ENCODE data around the gene UNC45A.

UNC45A gene

DNA sequence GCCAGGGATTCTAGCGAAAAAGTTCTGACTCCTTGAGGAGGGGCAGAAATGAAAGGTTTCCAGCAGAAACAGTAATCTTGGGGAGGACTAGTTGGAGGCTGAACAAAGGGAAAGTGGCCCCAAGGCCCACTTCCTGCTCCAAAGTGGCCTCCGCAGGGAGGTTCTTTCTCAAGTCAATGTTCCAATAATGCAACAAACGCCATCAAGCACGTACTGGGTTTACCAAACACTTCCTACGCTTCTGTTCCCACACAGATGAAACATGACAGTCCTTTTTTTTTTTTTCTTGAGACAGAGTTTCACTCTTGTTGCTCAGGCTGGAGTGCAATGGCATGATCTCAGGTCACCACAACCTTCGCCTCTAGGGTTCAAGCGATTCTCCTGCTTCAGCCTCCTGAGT, 10.0 kb downstream of the UNC45A start:
- DNase-seq: no peak

DNA sequence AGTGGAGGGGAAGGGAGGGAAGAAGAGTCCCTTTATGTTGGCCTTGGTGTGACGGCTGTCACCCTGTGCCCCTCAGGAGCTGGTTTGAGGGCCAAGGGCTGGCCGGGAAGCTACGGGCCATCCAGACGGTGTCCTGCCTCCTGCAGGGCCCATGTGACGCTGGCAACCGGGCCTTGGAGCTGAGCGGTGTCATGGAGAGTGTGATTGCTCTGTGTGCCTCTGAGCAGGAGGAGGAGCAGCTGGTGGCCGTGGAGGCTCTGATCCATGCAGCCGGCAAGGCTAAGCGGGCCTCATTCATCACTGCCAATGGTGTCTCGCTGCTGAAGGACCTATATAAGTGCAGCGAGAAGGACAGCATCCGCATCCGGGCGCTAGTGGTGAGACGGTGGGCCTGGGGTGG, 11.5 kb downstream of the UNC45A start:
- DNase-seq: no peak

DNA sequence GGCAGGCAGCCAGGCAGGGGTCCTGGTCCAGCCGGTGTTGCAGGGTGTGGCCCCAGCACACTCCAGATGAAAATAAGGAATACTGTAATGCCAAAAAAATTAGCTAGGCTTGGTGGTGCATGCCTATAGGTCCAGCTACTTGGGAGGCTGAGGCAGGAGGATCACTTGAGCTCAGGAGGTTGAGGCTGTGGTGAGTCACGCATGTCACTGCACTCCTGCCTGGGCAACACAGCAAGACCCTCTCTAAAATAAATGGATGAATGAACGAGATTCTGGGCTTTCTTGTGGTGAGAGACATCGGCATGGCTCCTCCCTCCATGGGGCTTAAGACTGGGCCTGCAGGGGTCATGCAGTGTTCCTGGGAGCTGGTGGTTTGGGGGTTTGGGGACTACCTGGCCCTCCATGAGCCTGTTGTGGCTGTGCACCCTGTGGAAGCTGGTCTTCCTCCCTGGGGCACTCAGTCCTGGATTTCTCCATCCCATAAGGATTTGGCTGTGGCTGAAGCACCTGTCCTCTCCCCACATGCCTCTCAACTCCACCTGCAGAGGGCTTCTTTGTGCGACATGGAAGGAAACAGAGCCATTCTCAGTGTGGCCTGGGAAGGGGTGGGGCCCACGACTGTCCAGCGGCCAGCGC, 12.0 kb downstream of the UNC45A start:
- no peak for DNase-seq

DNA sequence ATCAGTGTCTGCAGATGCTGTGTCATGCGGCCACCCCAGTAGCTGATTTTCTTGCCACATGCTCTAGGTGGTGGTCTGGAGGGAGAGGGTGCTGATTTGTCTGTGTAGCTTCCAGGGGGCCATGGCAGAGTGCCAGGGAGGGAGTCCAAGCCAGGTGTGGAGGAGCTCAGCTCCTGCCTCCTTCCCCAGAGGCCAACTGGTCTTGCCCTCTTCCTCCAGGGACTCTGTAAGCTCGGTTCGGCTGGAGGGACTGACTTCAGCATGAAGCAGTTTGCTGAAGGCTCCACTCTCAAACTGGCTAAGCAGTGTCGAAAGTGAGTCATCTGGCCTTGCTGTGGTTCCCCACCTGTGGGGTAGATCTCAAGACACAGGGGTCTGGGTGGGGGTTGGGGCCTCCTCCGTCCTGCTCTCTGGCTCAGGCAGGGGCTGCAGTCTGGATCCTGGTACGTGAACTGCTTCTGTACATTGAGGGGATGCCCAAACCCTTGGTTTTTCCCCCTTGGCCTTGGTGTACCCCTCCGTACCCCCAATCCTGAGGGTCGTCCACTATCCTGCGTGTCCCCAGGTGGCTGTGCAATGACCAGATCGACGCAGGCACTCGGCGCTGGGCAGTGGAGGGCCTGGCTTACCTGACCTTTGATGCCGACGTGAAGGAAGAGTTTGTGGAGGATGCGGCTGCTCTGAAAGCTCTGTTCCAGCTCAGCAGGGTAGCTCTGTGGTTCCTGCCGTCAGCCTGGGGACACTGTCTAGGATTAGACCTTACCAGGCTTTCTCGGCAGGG, 12.7 kb downstream of the UNC45A start:
- DNase-seq: no peak

GRCh38 chr15:90948506-90948905, 13.4 kb downstream of the UNC45A start:
- no peak for DNase-seq

GRCh38 chr15:90949979-90950675, 15.0 kb downstream of the UNC45A start:
- no peak for DNase-seq

- no peak for DNase-seq
Measured at GRCh38 chr15:90950676-90951075, 15.6 kb downstream of the UNC45A start.

GRCh38 chr15:90952901-90953677, 18.0 kb downstream of the UNC45A start:
- no peak for DNase-seq

- DNase-seq: no peak
Measured at GRCh38 chr15:90953947-90954711, 19.0 kb downstream of the UNC45A start.

GRCh38 chr15:90954712-90955623, 19.9 kb downstream of the UNC45A start, which contains the start of gene RCCD1:
Gene RCCD1 (plus strand): TSS chr15:90954884. CDS start chr15:90956735, 1,851 bp downstream.
- DNase-seq: peak; percentile 90 to 91

GRCh38 chr15:90955624-90956273, 20.7 kb downstream of the UNC45A start:
- DNase-seq: no peak

- peak; percentile 68 to 72 for DNase-seq
Measured at GRCh38 chr15:90956274-90957030, 21.4 kb downstream of the UNC45A start.

DNA sequence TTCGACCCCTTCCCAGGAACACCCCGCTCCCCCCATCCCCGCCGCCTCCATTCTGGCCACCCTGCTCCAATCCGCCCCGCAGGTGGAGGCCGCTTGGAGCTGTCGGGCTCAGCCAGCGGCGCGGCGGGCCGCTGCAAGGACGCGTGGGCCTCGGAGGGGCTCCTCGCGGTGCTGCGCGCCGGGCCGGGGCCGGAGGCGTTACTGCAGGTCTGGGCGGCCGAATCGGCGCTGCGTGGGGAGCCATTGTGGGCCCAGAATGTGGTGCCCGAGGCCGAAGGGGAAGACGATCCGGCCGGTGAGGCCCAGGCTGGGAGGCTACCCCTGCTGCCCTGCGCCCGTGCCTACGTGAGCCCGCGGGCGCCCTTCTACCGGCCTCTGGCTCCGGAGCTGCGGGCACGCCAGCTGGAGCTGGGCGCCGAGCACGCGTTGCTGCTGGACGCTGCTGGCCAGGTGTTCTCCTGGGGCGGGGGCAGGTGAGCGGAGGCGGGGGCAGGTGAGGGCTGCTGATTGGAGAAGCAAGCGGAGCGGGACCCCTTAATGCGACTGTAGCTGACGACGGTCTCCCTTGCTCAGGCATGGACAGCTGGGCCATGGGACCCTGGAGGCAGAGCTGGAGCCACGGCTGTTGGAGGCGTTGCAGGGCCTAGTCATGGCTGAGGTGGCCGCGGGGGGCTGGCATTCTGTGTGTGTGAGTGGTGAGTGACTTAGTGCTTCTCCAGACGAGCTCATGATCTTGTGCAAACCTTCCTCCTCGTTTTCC, 22.1 kb downstream of the UNC45A start:
- DNase-seq: no peak

DNA sequence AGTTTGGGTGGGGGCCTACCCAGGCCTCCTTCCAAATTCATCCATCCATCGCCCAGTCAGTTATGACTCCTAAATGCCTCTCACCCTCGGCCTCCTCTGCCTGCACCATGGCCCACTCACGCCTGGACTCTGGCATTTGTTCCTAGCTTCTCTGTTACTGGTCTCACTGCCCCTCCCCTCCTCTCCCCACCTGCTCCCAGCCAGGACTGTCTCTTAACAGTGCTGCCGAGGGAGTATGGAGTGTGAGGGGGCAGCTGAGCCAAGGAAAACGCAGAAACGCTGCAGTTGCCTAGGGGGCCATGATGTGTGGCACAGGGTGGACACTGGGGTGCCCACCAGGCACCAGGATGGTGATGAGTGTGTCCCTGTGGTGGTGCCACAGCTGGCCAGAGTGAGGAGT, 22.7 kb downstream of the UNC45A start:
- DNase-seq: no peak

- DNase-seq: no peak
Measured at GRCh38 chr15:90959028-90959595, 24.0 kb downstream of the UNC45A start.

GRCh38 chr15:90959894-90960293, 24.8 kb downstream of the UNC45A start:
- no peak for DNase-seq

DNA sequence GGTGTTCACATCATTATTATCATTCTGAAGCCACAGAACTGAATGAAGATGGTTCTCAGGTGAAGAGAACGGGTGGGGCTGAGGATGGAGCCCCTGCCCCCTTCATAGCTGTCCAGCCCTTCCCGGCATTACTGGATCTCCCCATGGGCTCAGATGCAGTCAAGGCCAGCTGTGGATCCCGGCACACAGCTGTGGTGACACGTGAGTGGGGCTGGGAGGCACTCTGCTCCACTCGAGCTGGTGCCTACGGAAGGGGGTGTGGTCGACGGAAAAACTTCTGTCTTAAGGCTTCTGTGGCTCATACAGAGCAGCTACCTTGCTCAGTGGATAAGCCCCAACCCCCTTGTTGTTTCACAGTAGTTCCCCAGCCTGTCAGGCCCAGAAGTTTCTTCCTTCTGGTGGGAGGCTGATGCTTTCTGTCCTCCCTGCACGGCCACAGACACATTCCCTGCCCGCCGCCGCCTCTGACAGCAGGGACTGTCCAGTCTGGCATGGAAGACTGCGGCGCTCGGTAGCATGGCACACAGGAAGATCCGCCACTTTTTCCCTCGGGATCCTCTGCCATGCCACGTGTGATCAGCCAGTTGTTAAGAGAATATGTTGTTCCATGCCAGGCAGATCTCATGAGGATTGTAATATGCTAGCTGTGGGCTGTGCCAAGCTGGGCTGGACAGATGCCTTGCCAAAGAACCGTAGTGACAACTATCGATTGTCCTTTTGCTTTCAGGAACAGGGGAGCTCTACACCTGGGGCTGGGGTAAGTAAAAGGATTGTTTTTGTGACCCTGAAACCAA, 25.4 kb downstream of the UNC45A start:
- DNase-seq: no peak

DNA sequence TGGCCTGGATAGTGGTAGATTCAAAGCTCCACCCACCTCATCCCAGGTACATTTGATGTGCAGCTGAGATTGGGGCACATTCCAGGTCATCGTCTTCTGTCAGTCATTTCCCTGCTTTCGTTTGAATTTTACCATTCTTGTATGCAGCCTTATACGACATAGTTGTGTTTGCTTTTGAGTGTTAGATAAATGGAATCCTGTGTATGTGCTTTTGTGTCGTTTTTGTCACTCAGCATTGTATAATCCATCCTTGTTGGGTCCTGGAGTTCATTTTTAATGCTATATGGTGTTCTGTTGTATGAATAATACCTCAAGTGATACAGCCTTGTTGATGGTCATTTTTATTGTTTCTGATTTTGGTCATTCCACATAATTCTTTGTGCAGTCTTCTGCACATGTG, 26.9 kb downstream of the UNC45A start:
- no peak for DNase-seq

Data from CD4-positive, alpha-beta T cell treated with Interleukin-1 beta for 1 hour (primary cell).